Chondrocyte (in vitro differentiated cells): ENCODE data around the gene HERC5. TPM values are rescaled to one million over a fixed set of nuclear protein-coding genes. Genes with fewer than 3 reads are reported as not detected.
"Not testable (repeated sequence)": the region's sequence is repeated elsewhere in the genome, so short reads cannot be mapped to it uniquely, and the experiment has no call there.

Experiments used
- DNase-seq: peaks from one replicate; pipeline ENCODE4 v3.0.0; 2021; ENCODE audit warnings: mixed read lengths, low spot score
- H3K27ac Mint-ChIP-seq: one replicate; pipeline ENCODE4 v1.8.0; 2021; ENCODE audit warnings: mild to moderate bottlenecking, moderate library complexity, mixed read lengths; ENCODE audit not compliant: unreplicated experiment
- H3K27me3 Mint-ChIP-seq: 2 replicates; pipeline ENCODE4 v1.8.0; 2021; ENCODE audit warnings: low read depth, mixed read lengths
- H3K36me3 Mint-ChIP-seq: 2 replicates; pipeline ENCODE4 v1.8.0; 2021; ENCODE audit warnings: low read depth, mixed read lengths
- H3K4me1 Mint-ChIP-seq: 2 replicates; pipeline ENCODE4 v1.8.0; 2021; ENCODE audit warnings: low read depth, mild to moderate bottlenecking, mixed read lengths
- H3K4me3 Mint-ChIP-seq: one replicate; pipeline ENCODE4 v1.8.0; 2021; ENCODE audit warnings: mild to moderate bottlenecking, moderate library complexity, mixed read lengths; ENCODE audit not compliant: unreplicated experiment
- H3K9me3 Mint-ChIP-seq: 2 replicates; pipeline ENCODE4 v1.8.0; 2021; ENCODE audit warnings: low read depth, mixed read lengths
- CTCF ChIP-seq: fragments of 200-600 bp; sonication (generic); IDR thresholded peaks from 2 replicates; pipeline ENCODE4 v1.5.0; 2021; ENCODE audit warnings: antibody characterized with exemption, mild to moderate bottlenecking, moderate library complexity
- total RNA-seq: library from RNA; stranded (reverse); gene quantifications from 3 replicates; pipeline ENCODE4 v1.2.1, GENCODE V29; 2021

Gene HERC5
- total RNA-seq, 1 donor from 2014 or later, result 0.40 TPM

GRCh38 chr4:88422403-88422802 is 34.5 kb upstream of the HERC5 start:
- Mint-ChIP-seq H3K27me3 (no peaks in the 10 kb centered on the region), H3K4me3 (no peak overlapping the region), H3K27ac (no peak overlapping the region), H3K4me1 (peaks cover 5% of the 10 kb centered on the region), H3K36me3 (no peaks in the 10 kb centered on the region), H3K9me3 (no peaks in the 10 kb centered on the region)
- TF ChIP-seq CTCF, result no peak
- DNase-seq, result no peak

GRCh38 chr4:88429401-88429800 is 27.5 kb upstream of the HERC5 start:
- TF ChIP-seq CTCF, result no peak
- no peak overlapping the region for H3K27ac Mint-ChIP-seq
- H3K9me3 Mint-ChIP-seq, result peaks cover 16% of the 10 kb centered on the region
- no peaks in the 10 kb centered on the region for H3K4me1 Mint-ChIP-seq
- no peak overlapping the region for H3K4me3 Mint-ChIP-seq
- H3K36me3 Mint-ChIP-seq, result peaks cover 1% of the 10 kb centered on the region
- no peak for DNase-seq
- H3K27me3 Mint-ChIP-seq, result no peaks in the 10 kb centered on the region

GRCh38 chr4:88435987-88436693 is 20.8 kb upstream of the HERC5 start:
- peaks cover 4% of the 10 kb centered on the region for H3K36me3 Mint-ChIP-seq
- peaks cover 11% of the 10 kb centered on the region for H3K4me1 Mint-ChIP-seq
- H3K9me3 Mint-ChIP-seq, result peaks cover 14% of the 10 kb centered on the region
- no peak for TF ChIP-seq CTCF
- no peak overlapping the region for H3K27ac Mint-ChIP-seq
- H3K27me3 Mint-ChIP-seq, result no peaks in the 10 kb centered on the region
- no peak overlapping the region for H3K4me3 Mint-ChIP-seq
- DNase-seq, result no peak

GRCh38 chr4:88437873-88438272 is 19.0 kb upstream of the HERC5 start:
- not testable (repeated sequence) for H3K27me3 Mint-ChIP-seq, H3K27ac Mint-ChIP-seq, H3K4me3 Mint-ChIP-seq, DNase-seq, H3K36me3 Mint-ChIP-seq
- H3K9me3 Mint-ChIP-seq, result peaks cover 18% of the 10 kb centered on the region
- H3K4me1 Mint-ChIP-seq, result peaks cover 11% of the 10 kb centered on the region

GRCh38 chr4:88439161-88439760 is 17.7 kb upstream of the HERC5 start:
- no peaks in the 10 kb centered on the region for H3K27me3 Mint-ChIP-seq
- H3K4me3 Mint-ChIP-seq, result no peak overlapping the region
- peaks cover 11% of the 10 kb centered on the region for H3K4me1 Mint-ChIP-seq
- H3K27ac Mint-ChIP-seq, result no peak overlapping the region
- peaks cover 9% of the 10 kb centered on the region for H3K9me3 Mint-ChIP-seq
- peaks cover 4% of the 10 kb centered on the region for H3K36me3 Mint-ChIP-seq
- no peak for TF ChIP-seq CTCF
- DNase-seq, result no peak

GRCh38 chr4:88440146-88440545 is 16.8 kb upstream of the HERC5 start:
- no peak for DNase-seq
- peaks cover 11% of the 10 kb centered on the region for H3K4me1 Mint-ChIP-seq
- H3K4me3 Mint-ChIP-seq, result no peak overlapping the region
- no peaks in the 10 kb centered on the region for H3K27me3 Mint-ChIP-seq
- H3K9me3 Mint-ChIP-seq, result peaks cover 6% of the 10 kb centered on the region
- no peak overlapping the region for H3K27ac Mint-ChIP-seq
- no peak for TF ChIP-seq CTCF
- peaks cover under 1% of the 10 kb centered on the region for H3K36me3 Mint-ChIP-seq
